GM19395 (cell line): ENCODE results near the gene SMIM23.

Experiments used
- ATAC-seq: cut with Tn5 transposase; IDR thresholded peaks from one replicate; pipeline ENCODE4 v1.9.1; 2021; ENCODE audit warnings: mild to moderate bottlenecking, moderate library complexity; ENCODE audit not compliant: unreplicated experiment

Gene SMIM23

DNA sequence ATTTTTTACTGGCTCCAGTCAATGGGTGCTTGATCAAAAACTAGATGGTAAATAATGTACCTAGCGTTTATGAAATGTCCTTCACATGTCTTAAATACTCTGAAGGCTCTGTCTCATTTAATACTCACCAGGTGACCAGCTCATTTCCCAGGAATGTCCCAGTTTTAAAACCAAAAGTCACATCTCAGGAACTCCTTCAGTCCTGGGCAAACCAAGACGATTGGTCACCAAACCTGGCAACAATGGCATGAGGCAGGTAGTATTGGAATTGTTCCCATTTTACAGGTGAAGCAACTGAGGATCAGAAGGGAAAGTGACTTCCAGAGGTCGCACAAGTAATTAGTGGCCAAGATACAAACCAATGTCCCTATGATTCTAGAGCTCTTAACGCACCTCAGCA is 27.7 kb downstream of the SMIM23 start:
- no peak for ATAC-seq

DNA sequence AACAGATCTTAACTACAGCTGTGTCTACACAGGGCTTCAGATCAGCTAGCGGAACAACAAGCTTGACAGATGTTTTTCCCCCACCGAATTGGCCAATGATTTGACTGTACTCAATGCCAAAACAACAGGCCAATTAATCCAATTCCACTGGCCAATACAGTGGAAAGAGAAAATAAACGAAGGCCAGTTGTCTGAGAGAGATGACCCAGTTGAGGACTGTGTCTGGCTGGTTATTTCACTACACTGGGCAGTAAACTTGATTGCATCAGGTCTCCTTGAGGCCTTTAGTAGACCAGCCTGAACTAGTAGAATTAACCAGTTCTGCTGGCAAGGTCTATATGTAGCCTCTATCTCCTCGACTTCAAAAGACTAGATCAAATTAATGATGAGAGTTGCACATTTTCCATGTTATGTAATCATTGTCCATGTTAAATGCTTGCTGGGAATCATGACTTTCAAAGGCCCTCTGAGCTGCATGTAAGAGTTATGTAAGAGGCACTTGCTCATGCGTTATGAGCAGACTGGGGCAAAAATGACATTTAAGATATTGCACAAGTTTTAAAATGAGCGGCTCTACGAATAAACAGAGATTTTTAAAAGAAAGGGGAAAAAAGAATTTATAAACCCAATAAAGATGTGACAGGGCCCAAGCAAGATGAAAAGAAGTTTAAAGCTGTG is 28.3 kb downstream of the SMIM23 start:
- ATAC-seq = no peak

DNA sequence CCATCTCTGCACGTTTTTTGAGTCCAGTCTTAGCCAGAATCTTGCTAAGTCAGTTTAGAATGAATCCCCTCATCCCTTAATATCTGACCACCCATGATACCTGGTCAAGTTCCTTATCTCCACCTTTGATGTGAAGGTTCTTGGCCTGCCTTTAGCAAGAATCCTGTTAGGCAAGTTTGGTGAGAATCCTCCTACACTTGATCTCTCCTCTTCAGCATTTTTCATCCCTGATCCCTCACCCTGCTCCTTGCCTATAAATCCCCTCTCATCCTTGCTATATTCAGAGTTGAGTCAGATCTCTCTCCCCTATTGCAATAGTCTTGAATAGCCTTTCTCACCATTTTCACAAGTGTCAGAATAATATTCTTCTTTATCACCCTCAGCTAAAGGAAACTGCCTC is 31.0 kb downstream of the SMIM23 start:
- ATAC-seq = no peak

DNA sequence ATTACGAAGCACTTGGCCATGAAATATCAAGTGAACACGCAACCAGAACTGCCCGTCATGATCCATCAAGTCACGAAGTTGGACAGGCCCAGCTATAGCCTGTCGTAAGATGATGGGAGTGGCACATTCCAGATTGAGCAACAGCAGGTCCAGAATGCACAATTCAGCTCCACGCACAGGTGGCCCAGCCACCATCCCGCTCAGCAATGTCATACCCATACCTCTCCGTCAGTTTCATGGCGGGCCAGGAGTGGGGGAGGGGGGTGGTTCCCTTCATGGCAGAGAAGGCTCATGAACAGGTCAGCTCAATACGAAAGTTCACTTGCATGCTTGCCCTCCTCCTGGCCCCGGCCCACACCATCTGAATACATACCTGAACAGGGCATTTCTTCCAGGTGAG is 34.9 kb downstream of the SMIM23 start:
- no peak for ATAC-seq

DNA sequence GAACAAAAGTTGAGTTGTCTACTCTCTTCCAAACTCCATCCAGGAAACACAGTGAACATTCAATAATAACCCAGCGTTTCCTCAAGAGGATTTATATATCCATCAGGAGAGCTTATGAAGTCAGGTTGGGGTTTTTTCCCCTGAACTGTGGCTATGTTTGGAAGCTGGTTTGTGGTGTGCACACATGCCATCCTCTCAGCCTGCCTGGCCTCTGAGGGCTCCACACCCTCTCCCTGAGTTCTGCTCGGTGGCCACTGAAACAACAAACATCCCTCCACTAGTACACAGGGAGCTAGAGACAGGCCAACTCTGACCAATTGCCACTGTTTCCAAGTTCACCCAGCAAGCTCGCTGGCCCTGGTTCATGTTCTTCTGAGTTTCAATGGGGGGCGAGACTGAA is 35.7 kb downstream of the SMIM23 start:
- ATAC-seq = no peak

DNA sequence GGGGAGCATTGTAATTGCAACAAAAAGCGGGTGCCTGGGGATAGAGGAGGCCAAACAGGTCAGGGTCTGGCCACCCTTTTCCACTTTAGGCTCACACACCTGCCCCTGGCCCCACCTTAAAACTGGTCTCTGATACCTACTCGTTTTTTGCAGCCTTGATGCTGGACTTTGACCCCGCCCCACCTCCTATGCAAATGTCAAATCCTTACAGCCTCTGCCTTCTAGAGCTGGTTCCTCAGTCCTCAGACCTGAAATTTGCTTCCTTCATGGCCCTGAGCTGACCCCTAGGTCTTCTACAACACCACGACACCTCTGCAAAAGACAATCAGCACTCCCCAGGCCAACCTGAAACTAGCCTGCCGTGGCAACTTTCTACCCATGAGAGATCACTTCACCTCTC is 37.7 kb downstream of the SMIM23 start:
- no peak for ATAC-seq

DNA sequence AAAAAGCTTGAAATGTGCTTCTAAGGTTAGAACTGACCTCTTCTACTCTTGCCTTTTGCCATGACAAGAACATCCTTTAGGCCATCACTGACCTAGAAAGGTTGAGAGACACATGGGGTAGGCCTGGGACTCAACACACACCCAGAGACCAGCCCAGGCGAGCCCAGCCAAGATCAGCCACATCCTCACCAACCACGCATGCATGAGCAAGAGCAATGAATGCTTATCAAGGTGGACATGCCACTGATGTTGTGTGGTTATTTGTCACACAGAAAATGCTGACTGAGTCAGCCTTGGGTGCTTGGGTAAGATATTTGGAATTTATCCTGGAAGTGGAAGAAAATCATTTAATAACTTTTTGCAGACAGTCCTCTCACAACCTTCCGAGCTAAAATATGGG is 39.4 kb downstream of the SMIM23 start:
- ATAC-seq = no peak

DNA sequence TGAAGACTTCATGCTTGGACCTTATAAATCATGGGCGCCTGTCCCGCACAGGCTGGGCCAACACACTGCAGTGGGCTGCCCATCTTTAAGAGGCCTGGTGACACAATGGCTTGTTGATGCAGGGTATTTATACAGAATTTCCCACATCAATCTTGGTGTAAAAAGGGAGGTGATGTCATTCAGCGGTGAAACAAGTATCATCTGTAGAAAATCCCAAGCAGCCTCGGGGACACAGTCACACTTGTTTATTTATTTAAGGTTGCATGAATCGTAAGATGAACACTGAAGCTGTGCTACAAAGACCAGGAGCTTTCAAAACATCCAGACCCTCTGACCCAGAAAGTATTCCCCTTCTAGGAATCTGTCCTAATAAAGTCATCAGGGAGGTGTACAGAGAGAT is 40.5 kb downstream of the SMIM23 start:
- ATAC-seq = no peak

DNA sequence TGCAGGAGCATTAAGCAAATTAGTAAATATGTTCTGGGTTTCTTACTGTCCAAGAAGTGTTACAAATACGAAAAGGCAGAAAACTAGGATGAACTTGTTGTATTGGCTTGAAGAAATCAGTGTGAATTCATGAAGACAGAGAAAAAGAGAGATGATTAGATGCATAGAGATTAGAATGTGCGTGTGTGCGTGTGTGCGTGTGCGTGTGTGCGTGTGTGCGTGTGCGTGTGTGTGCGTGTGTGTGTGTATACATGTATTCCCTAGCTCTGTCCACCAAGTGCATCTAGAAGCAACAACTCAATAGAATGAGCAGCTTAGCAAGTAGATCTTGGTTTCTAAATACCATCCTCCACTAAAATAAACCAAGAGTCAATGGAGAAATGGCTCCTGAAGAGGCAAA is 41.5 kb downstream of the SMIM23 start:
- ATAC-seq = no peak

DNA sequence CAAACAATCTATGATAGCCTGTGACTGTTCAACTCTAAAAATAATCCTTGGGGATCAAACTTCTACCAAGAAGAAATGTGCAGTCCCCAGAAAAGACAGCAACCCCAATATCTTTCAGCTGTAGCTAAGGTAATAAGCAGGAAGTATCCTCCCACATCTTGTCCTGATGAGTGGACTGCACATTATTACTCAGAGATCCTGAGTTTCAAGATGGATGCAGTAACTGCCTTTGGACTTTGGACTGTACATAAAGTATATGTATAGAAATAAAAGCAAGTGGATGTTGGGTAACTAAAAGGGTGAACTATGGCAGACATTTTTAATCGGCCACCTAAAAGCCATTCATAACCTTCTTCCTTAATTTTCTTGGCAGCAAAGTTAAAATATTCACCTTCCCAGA is 45.1 kb downstream of the SMIM23 start:
- no peak for ATAC-seq

DNA sequence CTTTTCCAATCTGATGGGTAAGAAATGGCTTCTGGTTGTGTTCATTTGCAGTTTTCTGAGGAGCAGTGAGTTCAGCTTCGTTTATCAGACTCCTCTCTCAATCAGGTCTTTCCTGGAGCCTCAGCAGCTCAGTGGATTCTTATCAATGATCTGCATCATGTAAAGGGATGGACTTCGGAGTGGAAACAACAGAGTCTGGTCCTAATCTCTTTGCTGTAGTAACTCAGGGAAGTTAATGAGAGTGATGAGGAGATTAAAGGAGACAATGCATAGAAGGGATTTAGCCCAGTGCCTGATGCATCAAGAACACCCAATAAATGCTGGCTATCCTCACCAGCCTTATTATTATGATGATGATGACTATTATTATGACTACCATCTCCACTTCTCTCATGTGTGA is 47.2 kb downstream of the SMIM23 start:
- no peak for ATAC-seq

DNA sequence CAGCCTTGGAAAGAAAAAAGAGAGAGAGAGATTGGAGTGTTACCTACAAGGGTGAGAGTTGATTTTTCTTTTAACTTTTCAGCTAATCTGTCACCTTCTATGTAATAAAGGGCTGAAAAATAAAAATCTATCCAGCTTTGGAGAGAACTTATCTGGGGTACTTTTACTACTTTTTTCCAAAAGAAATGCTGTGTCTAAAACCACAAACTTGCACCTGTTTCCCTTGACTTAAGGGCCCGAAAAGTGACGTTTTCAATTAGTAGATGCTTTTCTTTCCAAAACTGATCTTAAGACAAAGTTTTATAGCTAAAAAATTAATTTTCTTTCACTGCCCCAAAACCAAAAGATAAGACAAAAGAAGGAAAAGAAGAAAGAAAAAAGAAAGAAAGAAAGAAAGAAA is 48.8 kb downstream of the SMIM23 start:
- ATAC-seq = no peak

DNA sequence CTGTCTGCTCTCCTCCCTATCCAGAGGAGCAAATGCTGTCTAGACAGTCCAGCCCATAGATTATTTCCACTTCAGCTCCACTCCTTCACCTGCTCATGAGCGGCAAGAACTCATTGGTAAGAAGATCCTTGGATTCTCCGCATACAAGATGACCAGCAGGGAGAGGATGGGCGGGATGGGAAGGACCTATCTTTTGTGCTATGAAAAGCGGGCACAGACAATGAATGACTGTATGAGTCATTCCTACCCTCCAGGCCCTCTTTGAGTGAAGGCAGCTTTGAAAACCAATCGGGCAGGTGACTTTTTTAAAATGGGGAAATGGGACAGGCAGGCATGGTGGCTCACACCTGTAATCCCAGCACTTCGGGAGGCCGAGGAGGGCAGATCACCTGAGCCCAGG is 49.4 kb downstream of the SMIM23 start:
- ATAC-seq = no peak

DNA sequence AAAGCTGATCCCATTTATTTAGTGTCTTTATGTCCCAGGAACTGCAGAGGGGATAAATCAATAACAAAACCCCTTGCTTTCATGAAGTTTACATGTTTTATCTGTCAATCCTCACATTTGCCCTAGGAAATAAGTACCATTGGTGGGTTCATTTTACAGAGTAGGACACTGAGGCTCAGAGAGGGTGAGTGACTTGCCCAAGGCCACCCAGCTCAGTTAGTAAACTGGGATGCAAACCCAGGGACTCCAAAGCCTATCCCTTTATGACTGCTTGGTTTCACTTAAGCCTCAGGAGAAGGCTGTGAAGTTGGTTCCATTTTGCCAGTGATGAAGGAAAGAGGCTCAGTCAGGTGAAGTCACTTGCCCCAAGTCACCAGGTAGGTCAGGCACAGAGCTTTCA is 51.9 kb downstream of the SMIM23 start:
- no peak for ATAC-seq

DNA sequence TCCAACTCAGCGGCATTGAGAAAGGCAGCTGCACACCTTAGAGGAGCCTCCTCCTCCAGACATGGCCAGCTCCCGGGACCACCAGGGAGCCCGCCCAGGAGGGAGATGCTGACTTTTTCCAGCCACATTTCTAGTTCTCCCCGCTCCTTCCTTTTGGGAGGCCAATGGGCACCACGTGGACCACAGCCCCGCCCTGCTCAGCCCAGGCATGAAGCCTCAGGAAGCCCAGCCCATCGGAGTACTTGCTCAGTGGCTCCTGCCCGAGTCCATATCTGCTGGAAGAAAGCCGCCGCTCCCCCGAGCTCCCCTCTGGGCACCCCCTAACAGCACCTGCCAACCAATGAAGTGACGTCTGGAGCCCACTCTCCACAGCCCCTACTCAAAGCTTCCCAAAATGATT is 52.4 kb downstream of the SMIM23 start:
- no peak for ATAC-seq

DNA sequence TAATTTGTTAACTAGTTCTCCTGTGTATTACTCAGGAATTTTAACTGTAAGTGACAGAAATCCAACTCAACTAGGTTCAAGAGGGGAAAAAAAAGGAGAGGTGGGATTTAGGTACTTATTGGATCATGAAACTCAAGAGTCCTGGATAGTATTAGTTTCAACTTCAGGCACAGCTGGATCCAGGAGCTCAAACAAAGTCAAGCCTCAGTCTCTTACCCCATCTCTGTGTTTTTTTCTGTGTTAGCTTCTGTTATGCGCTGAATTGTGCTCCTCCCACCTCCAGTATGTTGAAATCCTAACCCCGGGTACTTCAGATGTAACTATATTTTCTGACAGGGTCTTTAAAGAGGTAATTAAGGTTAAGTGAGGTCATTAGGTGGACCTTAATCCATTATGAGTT is 53.5 kb downstream of the SMIM23 start:
- no peak for ATAC-seq

DNA sequence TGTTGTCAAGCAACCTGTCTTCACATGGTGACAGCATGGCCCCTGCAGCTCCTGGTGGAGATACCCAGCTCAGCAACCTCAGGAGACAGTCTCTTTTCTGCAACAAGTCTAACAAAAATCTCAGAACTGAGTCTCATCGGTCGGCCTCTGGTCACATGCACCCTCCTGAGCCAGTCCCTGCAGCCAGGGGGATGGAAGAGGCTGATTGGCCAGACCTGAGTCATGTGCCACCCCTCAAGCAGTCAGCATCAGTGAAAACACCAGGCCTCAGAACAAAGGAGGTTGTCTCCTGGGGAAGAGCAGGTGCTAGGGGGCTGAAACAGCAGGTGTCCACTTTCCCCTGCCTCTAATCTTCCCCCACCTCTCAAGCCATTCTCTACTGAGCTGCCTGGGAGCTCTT is 54.4 kb downstream of the SMIM23 start:
- ATAC-seq = no peak
